A549 treated with AZD2906 at 1 μM for 4 hours (cell line): ENCODE results near the gene PRKCD. TPM values are rescaled to one million over a fixed set of nuclear protein-coding genes. Genes with fewer than 3 reads are reported as not detected.

Source experiments
- total RNA-seq: library from RNA; stranded (reverse); fragments of 200-300 nt; extraction: Qiagen RNA extraction; gene quantifications from 5 replicates; pipeline ENCODE4 v1.2.3, GENCODE V29; 2022

Gene PRKCD
- 42.3 to 52.5 TPM (median 51.0 TPM) in 5 replicates for total RNA-seq

GRCh38 chr3:53160660-53161449 is at the start of gene PRKCD:
Gene PRKCD, plus strand, starts transcription at chr3:53161209. Its CDS starts 17,214 bp downstream, at chr3:53178423.

GRCh38 chr3:53130179-53131061 is 30.6 kb upstream of the PRKCD start, which contains the start of gene RFT1:
Gene RFT1, minus strand, starts transcription at chr3:53130435. Its CDS starts 35 bp downstream, at chr3:53130400.

Other genes starting within 250 kb of the PRKCD start
- gene SFMBT1, start 115.1 kb upstream of the PRKCD start, total RNA-seq: 8.8 to 11.2 TPM (median 9.4 TPM) in 5 replicates
- 18.9 to 27.9 TPM (median 26.9 TPM) in 5 replicates for gene RFT1, start 30.8 kb upstream of the PRKCD start, total RNA-seq
- gene TKT, start 94.8 kb downstream of the PRKCD start, total RNA-seq: 1,646 to 2,026 TPM (median 1,908 TPM) in 5 replicates
- gene DCP1A, start 186.3 kb downstream of the PRKCD start, total RNA-seq: 5.6 to 7.0 TPM (median 6.5 TPM) in 5 replicates